ENCODE data around the gene PTPRG.

GRCh38 chr3:61686228-61686648, 124.9 kb downstream of the PTPRG start:
- TF ChIP-seq POLR2AphosphoS5 (IDR thresholded peaks at IDR 0.05; ENCODE audit: low read depth, low read length) (no peak), POLR2A (IDR thresholded peaks at IDR 0.05; ENCODE audit: low read depth, low read length) (no peak), TAF1 (IDR thresholded peaks at IDR 0.05; ENCODE audit: borderline replicate concordance, low read depth, low read length) (no peak)
